Germinal center (tissue), 1 donor: ENCODE data around the gene PNLIP.

Source experiments
- DNase-seq: peaks from one replicate; pipeline ENCODE4 v3.0.0; 2012; ENCODE audit warnings: mixed read lengths, low spot score

The PNLIP gene

GRCh38 chr10:116574797-116575196 lies 29.1 kb downstream of the PNLIP start:
- no peak for DNase-seq

GRCh38 chr10:116587878-116588591 lies 42.3 kb downstream of the PNLIP start:
- no peak for DNase-seq

GRCh38 chr10:116588995-116589394 lies 43.3 kb downstream of the PNLIP start:
- no peak for DNase-seq

- no peak for DNase-seq
These were observed 44.2 kb downstream of the PNLIP start for GRCh38 chr10:116589926-116590325.

GRCh38 chr10:116590590-116591444 lies 45.1 kb downstream of the PNLIP start, which contains the start of gene PNLIPRP1:
Gene PNLIPRP1 (plus strand): TSS chr10:116590959. CDS start chr10:116591130, 171 bp downstream.
- no peak for DNase-seq

- DNase-seq = no peak
These were observed 47.5 kb downstream of the PNLIP start for GRCh38 chr10:116593139-116593740.

- no peak for DNase-seq
These were observed 48.8 kb downstream of the PNLIP start for GRCh38 chr10:116594525-116595035.

- no peak for DNase-seq
These were observed 50.3 kb downstream of the PNLIP start for GRCh38 chr10:116596062-116596461.

GRCh38 chr10:116597543-116597942 lies 51.8 kb downstream of the PNLIP start:
- DNase-seq = no peak

GRCh38 chr10:116598329-116598728 lies 52.6 kb downstream of the PNLIP start:
- no peak for DNase-seq

- DNase-seq = no peak
These were observed 54.3 kb downstream of the PNLIP start for GRCh38 chr10:116599991-116600390.

GRCh38 chr10:116602648-116603400 lies 57.1 kb downstream of the PNLIP start:
- DNase-seq = no peak

GRCh38 chr10:116606061-116606483 lies 60.3 kb downstream of the PNLIP start:
- DNase-seq = no peak

- DNase-seq = no peak
These were observed 61.6 kb downstream of the PNLIP start for GRCh38 chr10:116607336-116607735.

GRCh38 chr10:116608686-116609594 lies 63.2 kb downstream of the PNLIP start:
- no peak for DNase-seq

- DNase-seq = no peak
These were observed 64.9 kb downstream of the PNLIP start for GRCh38 chr10:116610443-116611152.

GRCh38 chr10:116611153-116611545 lies 65.4 kb downstream of the PNLIP start:
- DNase-seq = no peak

- no peak for DNase-seq
These were observed 66.5 kb downstream of the PNLIP start for GRCh38 chr10:116612107-116612769.

GRCh38 chr10:116613471-116613870 lies 67.7 kb downstream of the PNLIP start:
- DNase-seq = no peak
